ENCODE results near the gene MAML2. TPM values are rescaled to one million over a fixed set of nuclear protein-coding genes. Genes with fewer than 3 reads are reported as not detected.

The MAML2 gene
- polyA plus RNA-seq, 1 of the 3 experiments (the other 2 are of a cell fraction) = 20.1 TPM

DNA sequence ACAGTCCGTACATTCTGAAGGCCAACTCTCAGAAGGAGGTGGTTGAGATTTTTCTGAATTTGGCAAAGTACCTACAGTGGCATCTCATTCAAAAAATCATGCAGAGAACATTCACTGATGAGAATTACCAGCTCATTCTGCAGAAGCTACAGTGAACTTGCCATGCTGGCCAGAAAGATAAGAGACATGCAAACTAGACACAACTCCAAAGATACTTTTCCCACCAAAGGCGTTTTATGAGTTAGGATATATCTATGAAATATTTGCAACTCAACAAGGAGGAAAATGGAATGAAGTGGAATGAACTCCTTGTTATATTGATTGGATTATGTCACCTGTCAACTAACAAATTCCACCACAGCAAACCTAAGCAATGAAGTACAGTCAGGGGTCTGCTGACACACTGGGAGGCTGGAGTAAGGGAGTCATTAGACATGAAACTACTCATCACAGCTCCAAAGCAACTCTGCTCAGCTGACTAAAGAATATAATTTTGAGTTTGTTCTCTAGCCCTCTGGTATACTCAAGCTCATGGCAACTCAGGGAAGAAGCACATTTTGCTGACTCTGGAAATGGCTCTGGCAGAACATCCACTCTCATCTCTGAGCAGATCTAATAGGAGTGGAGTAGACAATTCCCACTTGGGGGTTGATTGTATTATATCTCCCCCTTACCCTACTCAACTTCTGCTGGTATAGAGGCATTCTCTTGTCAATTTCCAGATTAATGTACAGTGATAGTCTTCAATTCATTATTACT lies 22.9 kb downstream of the MAML2 start:
- Histone ChIP-seq H3K27ac (ENCODE audit: low read depth in 2 of 2, low read length in 1 of 2) (peak overlapping the region in 1 of 2 experiments; percentile 34; a peak in 2 of 4 replicates), H3K4me2 (no peak overlapping the region), H3K9me2 (no peaks in the 10 kb centered on the region), H3K4me1 (ENCODE audit: control insufficient read depth in 1 of 2, insufficient read depth in 2 of 2, low read depth in 1 of 2, low read length in 1 of 2) (peaks cover 15 to 46% of the 10 kb centered on the region in 2 experiments; a peak in 3 of 4 replicates), H3K27me3 (ENCODE audit: insufficient read depth) (no peaks in the 10 kb centered on the region), H2AFZ (ENCODE audit: low read depth) (no peak overlapping the region), H4K20me1 (ENCODE audit: insufficient read depth) (no peaks in the 10 kb centered on the region; the same call in 1 of the 2 replicates), H3K36me3 (replicated peaks in 1 of 2; ENCODE audit: control insufficient read depth in 1 of 2, insufficient read depth in 2 of 2, low read length in 1 of 2) (peaks cover 5 to 17% of the 10 kb centered on the region in 2 experiments), H3F3A (replicated peaks; ENCODE audit: insufficient read depth) (peaks cover 13% of the 10 kb centered on the region), H3K79me2 (ENCODE audit: insufficient read depth) (peaks cover 99% of the 10 kb centered on the region), H3K9me3 (no peaks in the 10 kb centered on the region), H3K9ac (no peak overlapping the region), H3K4me3 (ENCODE audit: low read depth in 2 of 2, low read length in 1 of 2) (no peak overlapping the region)
- POLR2A ChIA-PET = no interaction called here
- TF ChIP-seq EP300 (IDR thresholded peaks at IDR 0.05; ENCODE audit: borderline replicate concordance in 1 of 2, low read depth in 1 of 2, low read length in 1 of 2) = no peak
- TF ChIP-seq, protein P1, sequence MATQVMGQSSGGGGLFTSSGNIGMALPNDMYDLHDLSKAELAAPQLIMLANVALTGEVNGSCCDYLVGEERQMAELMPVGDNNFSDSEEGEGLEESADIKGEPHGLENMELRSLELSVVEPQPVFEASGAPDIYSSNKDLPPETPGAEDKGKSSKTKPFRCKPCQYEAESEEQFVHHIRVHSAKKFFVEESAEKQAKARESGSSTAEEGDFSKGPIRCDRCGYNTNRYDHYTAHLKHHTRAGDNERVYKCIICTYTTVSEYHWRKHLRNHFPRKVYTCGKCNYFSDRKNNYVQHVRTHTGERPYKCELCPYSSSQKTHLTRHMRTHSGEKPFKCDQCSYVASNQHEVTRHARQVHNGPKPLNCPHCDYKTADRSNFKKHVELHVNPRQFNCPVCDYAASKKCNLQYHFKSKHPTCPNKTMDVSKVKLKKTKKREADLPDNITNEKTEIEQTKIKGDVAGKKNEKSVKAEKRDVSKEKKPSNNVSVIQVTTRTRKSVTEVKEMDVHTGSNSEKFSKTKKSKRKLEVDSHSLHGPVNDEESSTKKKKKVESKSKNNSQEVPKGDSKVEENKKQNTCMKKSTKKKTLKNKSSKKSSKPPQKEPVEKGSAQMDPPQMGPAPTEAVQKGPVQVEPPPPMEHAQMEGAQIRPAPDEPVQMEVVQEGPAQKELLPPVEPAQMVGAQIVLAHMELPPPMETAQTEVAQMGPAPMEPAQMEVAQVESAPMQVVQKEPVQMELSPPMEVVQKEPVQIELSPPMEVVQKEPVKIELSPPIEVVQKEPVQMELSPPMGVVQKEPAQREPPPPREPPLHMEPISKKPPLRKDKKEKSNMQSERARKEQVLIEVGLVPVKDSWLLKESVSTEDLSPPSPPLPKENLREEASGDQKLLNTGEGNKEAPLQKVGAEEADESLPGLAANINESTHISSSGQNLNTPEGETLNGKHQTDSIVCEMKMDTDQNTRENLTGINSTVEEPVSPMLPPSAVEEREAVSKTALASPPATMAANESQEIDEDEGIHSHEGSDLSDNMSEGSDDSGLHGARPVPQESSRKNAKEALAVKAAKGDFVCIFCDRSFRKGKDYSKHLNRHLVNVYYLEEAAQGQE (IDR thresholded peaks at IDR 0.05; ENCODE audit: low read depth, low read length) = no peak
- TF ChIP-seq, protein P2, sequence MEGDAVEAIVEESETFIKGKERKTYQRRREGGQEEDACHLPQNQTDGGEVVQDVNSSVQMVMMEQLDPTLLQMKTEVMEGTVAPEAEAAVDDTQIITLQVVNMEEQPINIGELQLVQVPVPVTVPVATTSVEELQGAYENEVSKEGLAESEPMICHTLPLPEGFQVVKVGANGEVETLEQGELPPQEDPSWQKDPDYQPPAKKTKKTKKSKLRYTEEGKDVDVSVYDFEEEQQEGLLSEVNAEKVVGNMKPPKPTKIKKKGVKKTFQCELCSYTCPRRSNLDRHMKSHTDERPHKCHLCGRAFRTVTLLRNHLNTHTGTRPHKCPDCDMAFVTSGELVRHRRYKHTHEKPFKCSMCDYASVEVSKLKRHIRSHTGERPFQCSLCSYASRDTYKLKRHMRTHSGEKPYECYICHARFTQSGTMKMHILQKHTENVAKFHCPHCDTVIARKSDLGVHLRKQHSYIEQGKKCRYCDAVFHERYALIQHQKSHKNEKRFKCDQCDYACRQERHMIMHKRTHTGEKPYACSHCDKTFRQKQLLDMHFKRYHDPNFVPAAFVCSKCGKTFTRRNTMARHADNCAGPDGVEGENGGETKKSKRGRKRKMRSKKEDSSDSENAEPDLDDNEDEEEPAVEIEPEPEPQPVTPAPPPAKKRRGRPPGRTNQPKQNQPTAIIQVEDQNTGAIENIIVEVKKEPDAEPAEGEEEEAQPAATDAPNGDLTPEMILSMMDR (IDR thresholded peaks at IDR 0.05) = no peak
- no peak for TF ChIP-seq SIN3A (IDR thresholded peaks at IDR 0.05; ENCODE audit: borderline replicate concordance, low read depth, low read length)
- TF ChIP-seq NFIC (IDR thresholded peaks at IDR 0.05; ENCODE audit: borderline replicate concordance) = no peak
- TF ChIP-seq, protein P3, sequence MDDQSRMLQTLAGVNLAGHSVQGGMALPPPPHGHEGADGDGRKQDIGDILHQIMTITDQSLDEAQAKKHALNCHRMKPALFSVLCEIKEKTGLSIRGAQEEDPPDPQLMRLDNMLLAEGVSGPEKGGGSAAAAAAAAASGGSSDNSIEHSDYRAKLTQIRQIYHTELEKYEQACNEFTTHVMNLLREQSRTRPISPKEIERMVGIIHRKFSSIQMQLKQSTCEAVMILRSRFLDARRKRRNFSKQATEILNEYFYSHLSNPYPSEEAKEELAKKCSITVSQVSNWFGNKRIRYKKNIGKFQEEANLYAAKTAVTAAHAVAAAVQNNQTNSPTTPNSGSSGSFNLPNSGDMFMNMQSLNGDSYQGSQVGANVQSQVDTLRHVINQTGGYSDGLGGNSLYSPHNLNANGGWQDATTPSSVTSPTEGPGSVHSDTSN (IDR thresholded peaks at IDR 0.05) = no peak
- no peak for DNase-seq
- WGBS (ENCODE audit: low lambda C conversion rate) = 85% methylated on average over 2 of the region's 2 CpGs
- CTCF ChIA-PET = interaction anchor here (1.9 kb wide), 1 partner anchor 23 kb away, joined by 6 read pairs; the partner anchor contains the start of gene MAML2

DNA sequence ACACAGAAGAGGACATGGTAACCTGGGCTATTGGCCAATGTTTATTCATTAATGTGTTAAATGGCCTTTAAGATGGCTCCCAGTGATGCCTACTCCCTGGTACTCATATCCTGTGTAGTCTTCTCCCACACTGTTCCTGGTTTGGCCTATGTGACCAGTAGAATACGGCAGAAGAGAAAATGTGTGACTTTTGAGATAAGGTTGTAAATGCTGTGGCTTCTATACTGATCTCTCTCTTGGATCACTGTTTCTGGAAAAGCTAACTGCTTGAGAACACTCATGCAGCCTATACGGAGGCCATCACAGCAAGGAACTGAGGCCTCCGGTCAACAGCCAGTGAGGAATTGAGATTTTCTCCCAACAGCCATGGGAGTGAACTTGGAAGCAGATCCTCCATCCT lies 24.1 kb downstream of the MAML2 start:
- DNase-seq = no peak
- peaks cover 99% of the 10 kb centered on the region for H3K79me2 ChIP-seq (ENCODE audit: insufficient read depth)
- H3K27ac ChIP-seq (ENCODE audit: low read depth in 2 of 2, low read length in 1 of 2) = no peak overlapping the region
- no peak overlapping the region for H2AFZ ChIP-seq (ENCODE audit: low read depth)
- peaks cover 3% of the 10 kb centered on the region for H3F3A ChIP-seq (replicated peaks; ENCODE audit: insufficient read depth)
- H3K27me3 ChIP-seq (ENCODE audit: insufficient read depth) = no peaks in the 10 kb centered on the region
- ChIA-PET CTCF (interaction anchor here (1.0 to 1.9 kb wide), 2 partner anchors 12 to 24 kb away, joined by 3 to 6 read pairs; partner anchors contain the start of gene MAML2), POLR2A (no interaction called here)
- no peak overlapping the region for H3K4me2 ChIP-seq
- no peaks in the 10 kb centered on the region for H3K9me3 ChIP-seq
- H3K4me3 ChIP-seq (ENCODE audit: low read depth in 2 of 2, low read length in 1 of 2) = no peak overlapping the region
- H3K9ac ChIP-seq = no peak overlapping the region
- H3K36me3 ChIP-seq (replicated peaks in 1 of 2; ENCODE audit: control insufficient read depth in 1 of 2, insufficient read depth in 2 of 2, low read length in 1 of 2) = peaks cover 5 to 12% of the 10 kb centered on the region in 2 experiments
- WGBS (ENCODE audit: low lambda C conversion rate) = 97% methylated on average over 3 of the region's 3 CpGs
- no peak for TF ChIP-seq FOSL2 (IDR thresholded peaks at IDR 0.05; ENCODE audit: borderline replicate concordance, low read depth)
- no peak for TF ChIP-seq RAD21 (IDR thresholded peaks at IDR 0.05; ENCODE audit: low read length)
- TF ChIP-seq FOXM1 (IDR thresholded peaks at IDR 0.05; ENCODE audit: low read depth) = no peak
- TF ChIP-seq, protein P4, sequence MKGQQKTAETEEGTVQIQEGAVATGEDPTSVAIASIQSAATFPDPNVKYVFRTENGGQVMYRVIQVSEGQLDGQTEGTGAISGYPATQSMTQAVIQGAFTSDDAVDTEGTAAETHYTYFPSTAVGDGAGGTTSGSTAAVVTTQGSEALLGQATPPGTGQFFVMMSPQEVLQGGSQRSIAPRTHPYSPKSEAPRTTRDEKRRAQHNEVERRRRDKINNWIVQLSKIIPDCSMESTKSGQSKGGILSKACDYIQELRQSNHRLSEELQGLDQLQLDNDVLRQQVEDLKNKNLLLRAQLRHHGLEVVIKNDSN (IDR thresholded peaks at IDR 0.05; ENCODE audit: borderline replicate concordance, low read depth) = no peak
- no peak for TF ChIP-seq NRF1 (IDR thresholded peaks at IDR 0.05; ENCODE audit: low read depth, low read length)
- TF ChIP-seq CHD2 (IDR thresholded peaks at IDR 0.05; ENCODE audit: low read length, partially characterized antibody) = no peak
- TF ChIP-seq TCF12 (IDR thresholded peaks at IDR 0.05) = no peak
- no peak for TF ChIP-seq NFIC (IDR thresholded peaks at IDR 0.05; ENCODE audit: borderline replicate concordance)
- TF ChIP-seq MXI1 (IDR thresholded peaks at IDR 0.05; ENCODE audit: low read depth, low read length) = no peak
- no peak for TF ChIP-seq ELF1 (IDR thresholded peaks at IDR 0.05)
- TF ChIP-seq, protein P2 (IDR thresholded peaks at IDR 0.05) = no peak
- H3K4me1 ChIP-seq (ENCODE audit: control insufficient read depth in 1 of 2, insufficient read depth in 2 of 2, low read depth in 1 of 2, low read length in 1 of 2) = peaks cover 15 to 52% of the 10 kb centered on the region in 2 experiments
- no peaks in the 10 kb centered on the region for H3K9me2 ChIP-seq
- no peaks in the 10 kb centered on the region; the same call in 1 of the 2 replicates for H4K20me1 ChIP-seq (ENCODE audit: insufficient read depth)

Data from SK-N-SH (cell line).